Panc1 (cell line): ENCODE measurements around the gene CAPRIN1. TPM values are rescaled to one million over a fixed set of nuclear protein-coding genes. Genes with fewer than 3 reads are reported as not detected.

Experiments used
- ATAC-seq: fragments of 200-7000 bp; cut with Tn5 transposase; 2 replicates; pipeline ENCODE4 v1.9.1; 2020; ENCODE audit warnings: mild to moderate bottlenecking, moderate library complexity
- BruUV-seq: library from RNA; stranded (reverse); fragments of 400-500 nt; replicated peaks from 2 replicates; lab custom pipeline; 2021; lab: Mats Ljungman, UMichigan
- CTCF ChIA-PET: fragments of 300-600 bp; sonication (Branson Sonifier 250); formaldehyde crosslinking; loops from one replicate; lab custom pipeline; 2022; ENCODE audit warnings: antibody characterized with exemption; lab: Charles Lee
- POLR2A ChIA-PET: fragments of 300-600 bp; sonication (Branson Sonifier 250); formaldehyde crosslinking; loops from one replicate; lab custom pipeline; 2022; ENCODE audit warnings: antibody characterized with exemption; lab: Charles Lee
- DNase-seq: peaks from one replicate; pipeline ENCODE4 v3.0.0-alpha.2; 2010; ENCODE audit warnings: low read depth, low spot score
- H3K27ac ChIP-seq: 2 replicates; pipeline ENCODE4 v1.5.1; 2011; ENCODE audit warnings: mild to moderate bottlenecking, low read length, inconsistent platforms
- H3K27me3 ChIP-seq: fragments of 200-500 bp; sonication (Bioruptor generic); 2 replicates; pipeline ENCODE4 v1.6.0; 2014; ENCODE audit warnings: low read length, inconsistent platforms; ENCODE audit not compliant: control insufficient read depth, insufficient read depth
- H3K36me3 ChIP-seq: fragments of 200-500 bp; sonication (Bioruptor generic); 2 replicates; pipeline ENCODE4 v1.5.1; 2014; ENCODE audit warnings: inconsistent platforms, mild to moderate bottlenecking, low read length, moderate library complexity; ENCODE audit not compliant: control insufficient read depth, insufficient read depth
- H3K4me1 ChIP-seq: 2 replicates; pipeline ENCODE4 v1.5.1; 2011; ENCODE audit warnings: inconsistent platforms, mild to moderate bottlenecking, low read length, moderate library complexity; ENCODE audit not compliant: control insufficient read depth, insufficient read depth
- H3K4me3 ChIP-seq, 2 experiments: 2 replicates each; pipeline ENCODE4 v1.5.1; 2011 to 2012; ENCODE audit warnings: low read depth in 2 of 2, low read length in 2 of 2, mild to moderate bottlenecking in 2 of 2, inconsistent platforms in 1 of 2, moderate library complexity in 1 of 2
- H3K9me3 ChIP-seq: fragments of 200-500 bp; sonication (Bioruptor generic); 2 replicates; pipeline ENCODE4 v1.5.1; 2014; ENCODE audit warnings: low read depth, mild to moderate bottlenecking, inconsistent platforms, low read length, moderate library complexity; ENCODE audit not compliant: control insufficient read depth, insufficient read depth
- CTCF ChIP-seq: fragments of 450-650 bp; IDR thresholded peaks from 2 replicates; pipeline ENCODE4 v1.5.1; 2017; ENCODE audit warnings: mild to moderate bottlenecking
- POLR2AphosphoS5 ChIP-seq: IDR thresholded peaks from 2 replicates; pipeline ENCODE4 v1.6.1; 2012; ENCODE audit warnings: mild to moderate bottlenecking, low read depth, low read length, moderate library complexity
- REST ChIP-seq, 2 experiments: IDR thresholded peaks; 2 replicates each; pipeline ENCODE4 v1.6.1; 2011 to 2012; ENCODE audit warnings: low read depth in 2 of 2, control low read depth in 1 of 2, low read length in 1 of 2, mild to moderate bottlenecking in 1 of 2, moderate library complexity in 1 of 2; ENCODE audit not compliant: insufficient read depth in 1 of 2
- SIN3A ChIP-seq: IDR thresholded peaks from 2 replicates; pipeline ENCODE4 v1.6.1; 2012; ENCODE audit warnings: low read depth, mild to moderate bottlenecking, low read length, moderate library complexity, borderline replicate concordance; ENCODE audit not compliant: insufficient read depth
- TCF7L2 ChIP-seq: IDR thresholded peaks from 2 replicates; pipeline ENCODE4 v1.6.1; 2011; ENCODE audit warnings: mild to moderate bottlenecking, low read depth, low read length, inconsistent platforms
- in situ Hi-C: cut with HindIII; loops from 2 replicates; pipeline ENCODE4 v1.10.0; 2016; ENCODE audit warnings: low sequenced_read_pairs, low pct_unique_long_range_greater_than_20kb
- intact Hi-C: fragments of 100-400 bp; cut with micrococcal nuclease; formaldehyde crosslinking; loops from one replicate; pipeline ENCODE4 v1.10.0; 2022; ENCODE audit not compliant: unreplicated experiment
- total RNA-seq: library from RNA; stranded (reverse); gene quantifications from one replicate; pipeline ENCODE4 v1.2.1, GENCODE V29; 2021; ENCODE audit not compliant: unreplicated experiment

CAPRIN1 gene
- total RNA-seq, 1 experiment from 2014 or later = 266 TPM

GRCh38 chr11:34145073-34145472, 93.5 kb downstream of the CAPRIN1 start:
- Histone ChIP-seq H3K27ac (no peak overlapping the region), H3K27me3 (no peaks in the 10 kb centered on the region), H3K4me1 (peaks cover 4% of the 10 kb centered on the region; the same call in 1 of the 2 replicates), H3K4me3 (no peak overlapping the region), H3K9me3 (no peaks in the 10 kb centered on the region), H3K36me3 (peaks cover 43% of the 10 kb centered on the region)
- in situ Hi-C loops (no loop called here), intact Hi-C loops (no loop called here)
- ATAC-seq = no peak
- no peak for DNase-seq
- TF ChIP-seq SIN3A (no peak), TCF7L2 (no peak), REST (IDR thresholded peaks at IDR 0.05; ENCODE audit: insufficient read depth in 1 of 2, low read depth in 2 of 2, low read length in 1 of 2) (no peak), CTCF (no peak), POLR2AphosphoS5 (no peak)
- CTCF ChIA-PET = no interaction called here
- BruUV-seq = no TSS peak
- POLR2A ChIA-PET = no interaction called here

- in situ Hi-C loops = no loop called here
- no peak for ATAC-seq
- Histone ChIP-seq H3K27me3 (no peaks in the 10 kb centered on the region), H3K4me1 (peaks cover 7% of the 10 kb centered on the region; the same call in 1 of the 2 replicates), H3K27ac (no peak overlapping the region), H3K4me3 (no peak overlapping the region), H3K9me3 (no peaks in the 10 kb centered on the region), H3K36me3 (peaks cover 40% of the 10 kb centered on the region)
- DNase-seq = no peak
- no peak for TF ChIP-seq REST (IDR thresholded peaks at IDR 0.05; ENCODE audit: insufficient read depth in 1 of 2, low read depth in 2 of 2, low read length in 1 of 2)
- no peak for TF ChIP-seq SIN3A
- TF ChIP-seq TCF7L2 = no peak
- no peak for TF ChIP-seq POLR2AphosphoS5
- TF ChIP-seq CTCF = no peak
- CTCF ChIA-PET = no interaction called here
- BruUV-seq = no TSS peak
- intact Hi-C loops = no loop called here
- POLR2A ChIA-PET = no interaction called here
These were observed 94.4 kb downstream of the CAPRIN1 start for GRCh38 chr11:34145847-34146381.
